HG03342 (cell line): ENCODE data around the gene ZNF592.

Experiments used
- ATAC-seq: cut with Tn5 transposase; IDR thresholded peaks from one replicate; pipeline ENCODE4 v1.9.1; 2021; ENCODE audit warnings: mild to moderate bottlenecking, moderate library complexity; ENCODE audit not compliant: unreplicated experiment

Gene ZNF592

DNA sequence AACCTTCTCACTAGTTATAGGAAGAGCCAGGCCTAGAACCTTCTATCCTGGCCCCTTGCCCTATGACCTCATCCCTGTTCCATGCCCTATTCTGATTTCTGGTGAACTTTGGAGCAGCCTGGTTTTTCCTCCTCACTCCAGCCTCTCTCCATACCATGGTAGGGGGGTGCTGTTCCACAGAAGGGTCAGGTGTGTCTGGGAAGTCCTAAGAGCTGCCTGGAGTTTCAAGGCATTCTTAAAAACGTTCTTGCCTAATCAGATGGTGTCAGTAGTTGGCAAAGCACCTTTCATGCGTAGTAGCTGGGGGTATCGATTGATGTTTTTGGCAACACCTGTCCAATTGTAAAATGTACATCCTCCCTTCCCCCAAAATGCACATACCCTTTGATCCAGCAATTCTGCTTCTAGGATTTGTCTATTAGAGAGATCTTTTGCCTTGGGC is 52.0 kb downstream of the ZNF592 start:
- no peak for ATAC-seq

DNA sequence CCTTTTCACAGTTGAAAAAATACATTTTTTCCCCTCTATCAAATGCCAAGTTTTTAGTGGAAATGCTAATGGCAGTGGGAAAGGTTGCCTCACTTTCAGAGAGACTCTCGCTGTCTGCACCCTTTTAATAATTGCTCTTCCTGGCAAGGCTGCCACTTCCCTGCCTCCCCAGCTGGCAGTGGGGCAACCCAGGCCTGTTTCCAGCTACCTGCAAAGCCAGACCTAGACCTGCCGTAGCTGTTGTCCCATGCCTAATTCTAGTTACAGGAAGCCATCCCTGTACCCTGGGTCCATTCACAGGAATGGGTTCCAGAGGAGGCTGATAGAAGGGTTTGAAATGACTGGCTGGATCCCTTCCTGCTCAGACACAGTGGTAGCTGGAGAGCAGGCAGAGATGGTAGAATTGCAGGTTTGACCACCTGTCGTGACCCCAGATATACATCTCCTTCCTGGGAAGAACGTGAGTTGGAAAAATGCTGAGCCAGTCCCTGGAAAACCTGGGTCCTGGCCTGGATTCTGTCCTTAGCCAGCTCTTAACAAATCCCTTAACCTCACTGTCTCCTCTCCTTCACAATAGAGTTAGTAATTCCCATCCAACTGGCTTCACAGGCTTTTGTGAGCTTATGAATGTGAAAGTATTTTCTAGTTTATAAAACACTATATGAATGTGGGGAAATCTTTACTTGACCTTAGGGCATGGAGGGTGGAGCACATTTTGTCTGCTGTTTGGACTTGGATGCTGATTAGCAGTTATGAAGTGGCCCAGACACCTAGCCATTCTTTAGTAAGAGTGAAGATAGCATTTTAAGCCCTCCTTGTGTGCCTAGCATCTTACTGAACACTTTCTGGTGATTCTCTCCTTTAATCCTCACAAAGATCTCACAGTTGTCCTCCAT is 55.9 kb downstream of the ZNF592 start:
- no peak for ATAC-seq

DNA sequence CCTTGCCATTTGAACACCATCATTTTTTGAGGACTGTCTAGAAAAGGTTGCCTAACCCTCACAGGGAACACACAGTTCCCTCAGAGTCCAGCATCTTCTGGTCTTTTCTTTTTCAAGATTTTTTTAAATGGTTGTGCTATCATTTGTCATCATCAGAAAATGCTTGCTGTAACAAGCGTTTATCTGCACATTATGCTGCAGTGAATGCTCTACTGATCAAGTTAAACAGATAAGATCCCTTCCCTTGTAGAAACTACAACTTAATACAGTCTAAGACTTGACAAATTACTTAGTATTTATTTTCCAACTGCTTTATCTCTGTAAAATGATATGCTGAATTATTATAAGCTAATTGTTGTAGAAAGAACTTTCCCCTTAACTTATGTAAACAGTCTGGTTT is 56.8 kb downstream of the ZNF592 start:
- ATAC-seq, result no peak

DNA sequence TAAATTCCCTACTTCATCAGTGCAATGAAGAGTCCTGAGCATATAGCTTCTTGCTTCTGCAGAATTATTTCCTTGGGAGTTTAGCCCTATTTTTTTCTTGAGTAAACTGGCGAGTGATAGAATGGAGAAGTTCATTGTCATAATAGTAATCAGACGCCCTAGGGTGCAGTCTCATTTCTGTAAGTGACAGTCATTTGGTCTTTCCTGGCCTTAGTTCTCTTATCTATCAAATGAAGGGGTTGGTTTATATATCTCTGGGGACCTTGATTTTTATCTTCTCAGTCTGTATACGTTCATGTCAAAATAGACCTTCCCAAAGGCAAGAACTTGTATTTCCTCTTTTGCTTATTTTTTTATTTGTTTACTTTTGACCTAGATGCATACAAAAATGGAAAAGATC is 58.8 kb downstream of the ZNF592 start:
- no peak for ATAC-seq

DNA sequence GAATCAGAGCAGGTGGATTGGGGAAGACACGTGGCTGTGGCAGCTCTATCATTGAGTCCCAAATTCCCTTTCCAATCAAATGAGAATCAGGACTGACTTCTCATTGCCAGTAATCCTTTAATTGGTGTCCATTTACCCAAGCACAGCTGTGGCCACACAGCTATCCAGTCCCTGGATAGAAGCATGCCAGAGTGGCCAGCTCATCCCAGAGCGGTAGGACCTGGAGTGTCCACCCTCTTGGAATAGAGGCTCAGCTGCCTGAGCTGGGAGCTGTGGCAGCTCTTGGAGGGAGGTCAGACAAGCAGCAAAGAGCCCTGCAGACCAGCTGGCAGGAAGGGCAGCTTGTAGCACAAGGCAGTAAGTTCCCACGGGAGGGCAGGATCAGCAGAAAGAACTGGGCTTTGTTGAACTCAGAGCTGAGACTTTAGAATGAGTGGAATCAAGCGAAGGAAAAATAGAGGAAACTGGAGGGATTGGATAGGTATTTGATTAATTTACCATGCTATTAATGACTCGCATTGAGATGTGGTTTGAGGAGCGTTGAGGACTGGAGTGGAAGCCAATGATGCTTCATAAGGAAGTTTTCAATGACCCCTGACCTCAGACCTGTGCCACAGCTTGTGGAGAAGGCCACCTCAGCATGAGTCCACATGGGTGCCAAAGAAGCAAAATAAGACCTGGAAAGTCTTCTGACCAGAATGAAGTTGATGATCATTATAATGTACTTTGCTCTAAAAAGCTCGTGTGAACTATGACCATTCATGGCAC is 61.9 kb downstream of the ZNF592 start:
- ATAC-seq, result no peak

DNA sequence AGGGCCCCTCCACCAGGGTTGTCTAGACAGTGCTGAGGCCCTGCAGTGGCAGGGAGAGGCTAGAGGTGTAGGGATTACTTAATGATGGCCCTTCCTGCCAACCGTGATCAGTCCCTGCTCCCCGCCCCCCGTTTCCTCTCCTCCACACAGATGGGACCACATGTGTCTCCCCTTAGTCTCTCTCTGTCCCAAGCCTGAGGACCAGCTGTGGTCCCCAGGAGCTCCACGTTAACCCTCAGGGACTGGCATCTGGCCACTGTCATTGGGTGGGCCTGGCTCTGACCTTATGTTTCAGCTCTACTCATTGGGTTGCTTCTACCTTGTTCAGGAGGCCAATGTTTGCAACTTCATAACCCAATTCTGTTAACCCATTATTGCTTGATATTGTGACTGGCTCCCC is 62.8 kb downstream of the ZNF592 start:
- no peak for ATAC-seq

DNA sequence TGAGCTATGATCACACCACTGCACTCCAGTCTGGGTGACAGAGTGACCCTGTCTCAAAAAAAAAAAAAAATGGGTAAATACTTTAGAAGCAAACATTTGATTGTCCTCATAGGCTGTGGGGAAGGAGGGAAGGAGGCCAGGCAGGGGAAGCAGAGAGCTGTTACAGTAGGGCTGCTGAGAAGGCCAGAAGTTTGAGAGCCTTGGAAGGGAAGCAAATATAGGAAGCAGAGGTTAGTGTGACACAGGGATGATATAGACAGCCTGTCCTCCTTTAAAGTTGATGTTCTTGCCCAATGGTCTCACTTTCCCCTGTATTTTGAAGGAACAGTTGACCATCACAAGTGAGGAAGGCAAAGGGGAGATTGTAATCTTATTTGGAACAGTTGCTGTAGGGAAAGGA is 63.4 kb downstream of the ZNF592 start:
- ATAC-seq, result no peak

DNA sequence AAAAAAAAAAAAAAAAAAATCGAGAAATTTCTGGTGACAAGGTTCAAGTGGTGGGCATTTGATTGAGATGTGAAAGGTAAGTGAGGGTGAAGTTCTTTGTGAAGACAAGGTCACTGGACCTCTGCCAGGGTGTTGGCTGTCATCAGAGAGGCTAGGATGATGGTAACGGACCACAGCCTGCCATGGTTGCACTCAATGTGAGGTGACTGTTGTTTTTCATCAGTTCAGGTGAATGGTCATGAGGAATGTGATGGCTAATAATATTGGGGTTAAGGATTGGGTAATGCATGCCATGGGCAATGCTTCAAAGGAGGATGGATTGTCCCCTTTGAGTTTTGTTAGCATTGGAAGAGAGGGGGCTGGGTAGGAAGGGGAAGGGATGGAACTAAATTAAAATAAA is 64.5 kb downstream of the ZNF592 start:
- ATAC-seq, result no peak

DNA sequence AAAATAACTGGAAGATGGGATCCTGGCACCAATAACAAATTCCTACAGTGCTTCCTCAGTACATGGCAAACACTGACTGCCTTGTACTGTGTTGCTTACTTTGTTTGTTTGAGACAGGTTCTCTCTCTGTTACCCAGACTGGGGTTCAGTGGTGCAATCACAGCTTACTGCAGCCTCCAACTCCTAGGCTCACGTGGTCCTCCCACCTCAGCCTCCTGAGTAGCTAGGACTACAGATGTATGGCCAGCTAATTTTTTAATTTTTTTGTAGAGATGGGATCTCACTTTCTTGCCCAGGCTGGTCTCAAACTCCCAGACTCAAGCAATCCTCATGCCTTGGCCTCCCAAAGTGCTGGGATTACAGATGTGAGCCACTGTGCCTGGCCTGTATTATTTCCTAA is 65.0 kb downstream of the ZNF592 start:
- ATAC-seq, result no peak

DNA sequence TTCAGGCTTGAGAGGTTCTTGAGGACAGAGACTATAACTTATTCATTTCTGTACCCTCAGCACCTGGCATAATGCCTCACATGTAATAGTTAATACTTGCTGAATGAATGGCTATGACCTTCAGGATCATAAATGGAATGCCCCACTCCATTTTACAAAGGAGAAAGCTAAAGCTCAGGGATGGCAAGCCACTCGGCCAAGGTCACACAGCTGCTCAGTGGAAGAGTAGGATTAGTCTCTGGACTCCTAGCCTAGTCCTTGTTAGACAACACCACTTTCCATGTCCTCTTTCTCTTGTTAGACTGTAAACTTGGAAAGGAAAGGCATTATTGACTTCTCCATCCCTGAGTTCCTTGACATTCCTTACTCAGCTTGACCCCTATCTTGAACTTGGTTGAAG is 65.5 kb downstream of the ZNF592 start:
- ATAC-seq, result no peak

DNA sequence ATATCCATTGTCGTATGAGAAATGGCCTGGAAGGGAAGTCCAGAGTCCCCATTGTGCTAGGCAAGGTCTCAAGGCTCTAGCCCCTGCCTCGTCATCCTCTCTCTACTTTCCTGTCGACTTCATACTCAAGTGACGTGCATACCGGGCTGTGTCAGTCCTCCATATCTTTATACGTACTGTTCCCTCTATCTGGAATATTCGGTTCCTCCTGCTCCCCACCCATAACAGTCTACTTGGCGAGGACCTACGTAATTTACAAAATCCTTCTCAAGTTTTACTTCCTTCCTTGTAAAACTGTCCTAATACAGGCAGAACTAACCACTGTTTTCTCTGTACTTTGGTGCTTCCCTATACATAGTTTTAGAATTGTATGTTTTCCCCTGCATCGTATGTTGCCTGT is 66.5 kb downstream of the ZNF592 start:
- no peak for ATAC-seq

DNA sequence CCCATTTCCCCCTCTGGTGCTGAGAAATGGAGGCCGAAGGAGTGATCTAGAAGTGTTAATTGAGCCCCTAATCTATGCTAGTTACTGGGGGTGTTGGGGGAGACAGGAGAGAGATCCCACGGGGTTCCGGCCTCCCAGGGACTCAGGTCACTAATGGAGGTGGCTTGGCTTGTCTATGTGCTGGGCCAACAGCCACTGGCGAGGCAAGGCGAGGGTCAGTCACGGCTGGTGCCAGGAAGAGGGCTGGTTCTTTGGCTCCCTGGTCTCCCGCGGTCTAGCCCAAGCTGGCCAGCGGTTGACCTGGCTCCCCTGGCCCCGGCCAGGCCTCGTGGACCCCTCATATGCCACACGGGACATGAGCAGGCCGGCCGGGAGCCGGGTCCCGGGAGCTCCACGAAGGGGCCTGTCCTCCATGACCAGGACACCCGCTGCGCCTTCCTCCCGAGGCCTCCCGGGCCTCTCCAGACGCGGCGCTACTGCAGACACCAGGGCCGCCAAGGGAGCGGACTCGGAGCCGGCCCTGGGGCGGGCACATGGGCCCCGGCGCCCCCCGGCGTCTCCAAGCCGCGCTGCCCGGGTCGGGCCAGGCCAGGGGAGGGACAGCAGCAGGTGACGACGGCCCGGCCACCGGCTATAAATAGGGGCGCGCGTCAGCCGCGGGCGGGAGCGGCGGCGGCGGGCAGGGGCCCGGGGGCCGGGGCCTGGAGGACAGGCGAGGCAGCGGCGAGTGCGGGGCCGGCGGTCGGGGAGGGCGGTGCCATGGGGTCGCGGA is 68.5 kb downstream of the ZNF592 start, which contains the start of gene ALPK3:
ALPK3 (plus strand) TSS at position 663 of the 772 bp plus-strand sequence; CDS start at position 760, 97 bp downstream.
- ATAC-seq, result no peak

DNA sequence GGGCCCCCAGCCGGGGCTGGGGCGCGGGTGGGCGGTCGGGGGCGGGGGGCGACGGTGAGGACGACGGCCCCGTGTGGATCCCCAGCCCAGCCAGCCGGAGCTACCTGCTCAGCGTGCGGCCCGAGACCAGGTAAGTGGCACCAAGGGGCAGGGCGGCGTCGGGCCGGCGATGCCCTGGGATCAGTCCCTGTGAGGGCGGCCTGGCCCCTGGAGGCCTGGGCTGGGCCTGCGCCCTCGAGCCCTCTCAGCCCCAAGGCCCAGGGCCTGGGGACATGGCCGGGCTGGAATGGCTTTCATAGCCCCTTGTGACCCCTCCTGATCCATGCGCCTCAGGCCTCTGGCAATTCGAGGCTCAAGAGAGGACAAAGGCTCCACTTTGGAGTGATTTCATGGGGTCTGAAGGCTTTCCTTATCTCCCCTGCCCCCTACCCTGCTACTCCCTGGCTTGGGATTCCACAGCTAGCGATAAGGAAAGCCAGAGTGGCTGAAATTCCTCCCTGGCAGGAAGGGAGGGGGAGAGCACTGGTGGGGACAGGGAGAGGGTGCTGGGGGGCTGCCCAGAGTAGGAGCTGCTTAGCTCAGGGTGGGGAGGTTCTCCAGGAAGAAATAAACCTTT is 69.2 kb downstream of the ZNF592 start:
- ATAC-seq, result no peak

DNA sequence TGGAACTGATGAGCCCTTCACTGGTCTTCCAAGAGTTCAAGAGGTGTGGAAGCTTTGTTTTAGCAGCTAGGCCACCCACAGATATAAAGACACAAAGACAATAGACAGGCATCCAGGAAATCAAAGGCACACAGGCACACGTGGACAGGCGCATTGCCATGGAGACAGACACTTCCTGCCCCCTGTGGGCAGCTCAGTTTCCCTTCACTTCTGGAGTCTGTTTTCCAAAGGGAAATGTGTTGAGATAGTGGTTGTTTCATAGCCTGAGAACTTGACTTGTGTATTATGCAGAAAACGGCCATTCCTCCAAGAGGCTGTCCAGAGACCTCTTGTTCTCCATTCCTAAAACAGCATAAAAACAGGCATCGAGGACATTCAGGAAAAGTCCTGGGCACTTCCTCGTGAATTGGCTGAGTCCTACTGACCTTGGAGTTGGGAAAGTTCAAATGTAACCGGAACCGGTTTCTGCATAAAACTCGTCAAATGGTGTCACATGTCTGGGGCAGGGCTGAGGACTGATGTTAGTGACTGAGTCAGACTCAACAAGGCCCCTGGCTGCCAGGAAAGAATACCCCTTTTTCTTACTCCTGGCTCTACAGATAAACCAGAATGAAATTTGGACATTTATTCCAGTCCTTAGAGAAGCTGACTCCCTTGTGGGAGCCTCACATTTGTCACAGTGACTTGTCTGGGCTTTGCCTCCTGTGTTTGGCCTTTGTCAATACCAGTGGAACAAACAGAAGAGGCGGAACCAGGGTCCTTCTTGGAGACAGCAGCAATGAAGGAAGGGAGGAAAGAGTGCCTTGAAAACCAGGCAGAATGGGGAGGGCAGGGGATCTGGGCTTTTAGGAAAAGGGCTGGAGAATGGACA is 70.1 kb downstream of the ZNF592 start:
- ATAC-seq, result no peak

DNA sequence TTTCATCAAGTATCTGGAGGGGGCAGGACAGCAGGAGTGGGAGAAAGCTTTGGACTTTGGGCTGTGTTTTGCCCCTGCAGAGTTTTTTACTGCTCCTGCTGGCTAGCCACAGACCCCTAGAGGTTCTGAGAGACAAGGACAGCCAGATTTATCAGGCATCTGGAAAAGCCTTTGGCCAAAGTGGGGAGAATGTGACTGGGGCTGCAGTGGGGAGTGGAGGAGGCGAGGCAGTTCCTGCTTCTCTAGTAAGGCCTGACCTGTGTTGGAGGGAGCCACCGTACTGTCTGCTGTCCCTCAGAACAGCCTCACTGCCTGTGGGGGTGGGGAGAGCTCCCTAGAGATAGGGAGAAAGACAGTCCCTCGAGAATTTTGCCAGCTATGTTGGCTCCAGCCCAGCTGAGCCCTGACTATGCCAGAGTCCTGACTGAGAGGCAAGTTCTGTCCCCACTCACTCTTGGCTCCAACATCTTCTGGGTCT is 70.9 kb downstream of the ZNF592 start:
- no peak for ATAC-seq

DNA sequence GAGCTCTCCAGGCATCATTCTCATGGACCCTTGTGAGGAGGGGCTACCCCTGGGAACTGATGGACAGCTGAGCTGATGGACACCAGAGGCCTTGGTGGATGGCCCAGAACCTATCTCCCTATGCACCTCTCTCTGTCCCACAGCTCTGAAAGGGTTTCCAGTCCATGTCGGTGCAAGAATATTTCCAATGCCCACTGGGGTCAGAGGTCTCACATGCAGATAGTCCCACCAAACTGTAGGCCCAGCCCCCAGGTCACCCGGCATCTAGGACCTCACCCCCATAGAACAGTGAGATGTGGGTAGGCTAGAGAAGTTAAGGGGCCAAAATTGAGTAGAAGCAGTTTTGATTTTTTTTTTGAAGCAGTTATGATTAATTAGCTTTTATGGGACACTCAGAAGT is 71.4 kb downstream of the ZNF592 start:
- no peak for ATAC-seq

DNA sequence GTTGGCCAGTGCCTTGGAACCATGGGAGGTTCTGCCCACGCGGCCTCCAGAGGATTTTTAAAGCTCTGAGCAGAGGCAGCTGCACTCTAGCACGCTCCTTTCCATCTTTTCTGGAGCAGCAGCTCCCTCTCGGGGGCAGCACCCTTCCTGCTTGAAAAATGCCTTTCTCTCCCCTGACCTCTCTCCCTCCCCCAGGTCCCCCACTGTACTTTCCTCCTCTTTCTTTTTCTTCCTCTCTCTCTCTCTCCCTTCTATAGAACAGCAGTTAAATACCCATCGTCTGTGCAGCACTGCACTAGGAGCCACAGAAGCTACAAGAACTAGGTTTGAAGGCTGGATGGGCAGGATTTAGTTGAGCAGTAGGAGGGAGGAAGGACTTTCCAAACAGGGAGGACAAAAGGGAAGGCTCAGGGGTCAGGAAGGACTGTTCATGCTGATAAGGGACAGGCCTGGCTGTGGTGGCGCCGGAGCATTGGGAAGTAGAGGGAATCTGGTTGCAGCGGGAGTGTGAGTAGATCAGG is 73.2 kb downstream of the ZNF592 start:
- no peak for ATAC-seq

DNA sequence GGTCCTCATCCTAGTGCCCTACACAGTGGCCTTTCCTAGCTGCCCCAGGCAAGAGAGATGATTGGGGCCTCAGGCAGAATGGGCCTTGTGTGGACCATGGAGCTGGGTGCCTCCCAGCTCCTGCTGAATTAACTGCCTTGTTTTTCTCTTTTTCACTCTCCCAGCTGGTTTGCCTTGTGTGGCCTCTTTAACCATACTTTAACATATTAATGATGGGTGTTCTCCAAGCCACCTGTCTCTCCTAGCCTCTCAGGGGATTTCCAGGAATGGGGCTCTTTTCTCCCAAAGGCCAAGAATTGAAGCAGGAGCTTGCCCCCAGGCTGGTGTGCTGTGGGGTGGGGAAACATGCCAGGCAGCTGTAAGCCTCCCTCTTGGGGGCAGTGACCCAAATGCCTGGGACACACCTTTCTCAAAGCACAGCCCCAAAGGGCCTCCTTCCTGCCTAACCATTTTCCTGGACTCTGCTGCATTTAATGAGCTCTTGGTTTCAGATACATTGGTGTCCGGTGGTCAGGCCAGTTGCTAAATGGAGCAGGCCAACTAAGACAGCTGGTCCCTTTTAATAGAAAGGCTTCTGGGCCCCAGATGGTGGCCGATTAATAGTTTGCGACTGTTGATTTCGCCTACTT is 74.4 kb downstream of the ZNF592 start:
- ATAC-seq, result no peak

DNA sequence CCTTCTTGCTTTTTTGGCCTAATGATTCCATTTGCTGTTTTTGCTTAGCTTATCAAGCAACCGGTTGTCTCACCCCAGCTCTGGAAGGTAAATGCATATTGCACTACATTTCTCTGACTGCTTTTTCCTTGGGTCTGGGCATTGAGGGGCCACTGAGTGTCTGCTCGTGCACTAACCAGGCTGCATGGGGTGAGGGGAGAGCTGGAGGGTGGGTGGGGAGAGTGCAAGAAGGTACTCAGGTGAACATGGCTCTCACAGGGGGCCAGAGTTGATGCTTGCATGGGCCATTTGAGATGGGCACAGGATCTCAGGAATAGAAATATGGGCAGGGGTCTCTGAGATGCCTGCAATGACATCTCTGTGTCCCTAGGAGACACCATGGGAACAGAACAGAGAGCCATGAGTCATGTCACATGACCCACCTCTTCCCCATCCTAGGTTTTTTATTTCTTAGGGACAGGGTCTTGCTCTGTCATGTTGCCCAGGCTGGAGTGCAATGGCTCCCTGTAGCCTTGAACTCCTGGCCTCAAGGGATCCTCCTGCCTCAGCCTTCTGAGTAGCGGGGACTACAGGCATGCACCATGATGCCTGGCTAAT is 75.0 kb downstream of the ZNF592 start:
- ATAC-seq, result no peak
